HCT116 (cell line): ENCODE results near the gene ITGB1BP1.

Experiments used
- CEBPB ChIP-seq: IDR thresholded peaks from 2 replicates; pipeline ENCODE4 v1.6.1; 2012; ENCODE audit warnings: low read depth
- EZH2 ChIP-seq: fragments of 200-600 bp; sonication (generic); IDR thresholded peaks from 2 replicates; pipeline ENCODE4 v1.6.1; 2017; ENCODE audit warnings: antibody characterized with exemption, mixed run types
- POLR2A ChIP-seq: IDR thresholded peaks from 2 replicates; pipeline ENCODE4 v1.7.0; 2011; ENCODE audit warnings: borderline replicate concordance; ENCODE audit not compliant: insufficient read depth, insufficient read length; ENCODE audit errors: extremely low read depth
- POLR2AphosphoS5 ChIP-seq: IDR thresholded peaks from 2 replicates; pipeline ENCODE4 v1.6.1; 2011; ENCODE audit warnings: mild to moderate bottlenecking, low read depth, low read length, moderate library complexity
- REST ChIP-seq: IDR thresholded peaks from 2 replicates; pipeline ENCODE4 v1.6.1; 2012; ENCODE audit warnings: low read depth
- SIN3A ChIP-seq: IDR thresholded peaks from 2 replicates; pipeline ENCODE4 v1.6.1; 2012; ENCODE audit warnings: low read depth
- TF ChIP-seq, protein P1 (sequence below), 3 experiments: fragments of 200-600 bp in 1 of 3; sonication (generic) in 1 of 3; IDR thresholded peaks in 2 of 3; conservative IDR thresholded peaks in 1 of 3; 2 replicates each; pipeline ENCODE4 v1.5.1; 2012 to 2017; ENCODE audit warnings: low read depth in 2 of 3, low read length in 2 of 3, antibody characterized with exemption in 1 of 3, borderline replicate concordance in 1 of 3, control low read depth in 1 of 3, mild to moderate bottlenecking in 1 of 3, mixed read lengths in 1 of 3, mixed run types in 1 of 3, moderate library complexity in 1 of 3; ENCODE audit not compliant: insufficient read depth in 1 of 3

DNA sequence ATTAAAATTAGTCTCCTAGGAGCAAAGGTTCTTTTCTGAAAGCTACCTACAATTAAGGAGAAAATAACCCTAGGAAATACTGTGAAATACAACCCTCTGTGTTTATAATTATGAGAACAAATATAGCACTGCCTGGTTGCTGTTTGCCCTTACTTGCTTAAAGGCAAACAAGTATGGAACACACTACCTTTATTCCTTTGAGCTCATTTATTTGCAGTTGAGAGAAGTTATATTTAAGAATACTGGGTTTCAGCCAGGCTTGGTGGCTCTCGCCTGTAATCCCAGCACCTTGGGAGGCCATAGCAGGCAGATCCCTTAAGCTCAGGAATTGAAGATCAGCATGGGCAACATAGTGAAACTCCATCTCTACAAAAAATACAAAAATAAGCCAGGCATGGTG, 27.9 kb upstream of the ITGB1BP1 start:
- TF ChIP-seq, protein P1, sequence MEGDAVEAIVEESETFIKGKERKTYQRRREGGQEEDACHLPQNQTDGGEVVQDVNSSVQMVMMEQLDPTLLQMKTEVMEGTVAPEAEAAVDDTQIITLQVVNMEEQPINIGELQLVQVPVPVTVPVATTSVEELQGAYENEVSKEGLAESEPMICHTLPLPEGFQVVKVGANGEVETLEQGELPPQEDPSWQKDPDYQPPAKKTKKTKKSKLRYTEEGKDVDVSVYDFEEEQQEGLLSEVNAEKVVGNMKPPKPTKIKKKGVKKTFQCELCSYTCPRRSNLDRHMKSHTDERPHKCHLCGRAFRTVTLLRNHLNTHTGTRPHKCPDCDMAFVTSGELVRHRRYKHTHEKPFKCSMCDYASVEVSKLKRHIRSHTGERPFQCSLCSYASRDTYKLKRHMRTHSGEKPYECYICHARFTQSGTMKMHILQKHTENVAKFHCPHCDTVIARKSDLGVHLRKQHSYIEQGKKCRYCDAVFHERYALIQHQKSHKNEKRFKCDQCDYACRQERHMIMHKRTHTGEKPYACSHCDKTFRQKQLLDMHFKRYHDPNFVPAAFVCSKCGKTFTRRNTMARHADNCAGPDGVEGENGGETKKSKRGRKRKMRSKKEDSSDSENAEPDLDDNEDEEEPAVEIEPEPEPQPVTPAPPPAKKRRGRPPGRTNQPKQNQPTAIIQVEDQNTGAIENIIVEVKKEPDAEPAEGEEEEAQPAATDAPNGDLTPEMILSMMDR (IDR thresholded peaks at IDR 0.05 in 2 of 3, conservative IDR thresholded peaks at IDR 0.05 in 1 of 3; ENCODE audit: borderline replicate concordance in 1 of 3, insufficient read depth in 1 of 3, low read depth in 2 of 3, low read length in 2 of 3), result no peak
- TF ChIP-seq POLR2AphosphoS5, result no peak
- TF ChIP-seq REST, result no peak
- TF ChIP-seq CEBPB, result no peak
- TF ChIP-seq POLR2A, result no peak
- TF ChIP-seq EZH2, result no peak
- no peak for TF ChIP-seq SIN3A
